Measurements from ENCODE around the gene CNTNAP2.

CNTNAP2 gene

GRCh38 chr7:146112755-146113154, 3.8 kb upstream of the CNTNAP2 start:
- no peak for TF ChIP-seq POLR2AphosphoS5 (IDR thresholded peaks at IDR 0.05; ENCODE audit: low read depth, low read length)
- no peak for TF ChIP-seq POU2F2 (IDR thresholded peaks at IDR 0.05; ENCODE audit: low read depth, low read length)
- TF ChIP-seq SPI1 (IDR thresholded peaks at IDR 0.05; ENCODE audit: low read depth, low read length) = no peak
- no peak for TF ChIP-seq TAF1 (IDR thresholded peaks at IDR 0.05; ENCODE audit: low read depth, low read length)
- no peak for TF ChIP-seq PAX5 (IDR thresholded peaks at IDR 0.05; ENCODE audit: insufficient read depth, low read length, severe bottlenecking)
- TF ChIP-seq POLR2A (IDR thresholded peaks at IDR 0.05; ENCODE audit: low read depth, low read length) = no peak
- no peak for DNase-seq (ENCODE audit: insufficient read length, low spot score)
- FAIRE-seq = no peak

GRCh38 chr7:146115548-146115850, 1.1 kb upstream of the CNTNAP2 start:
- TF ChIP-seq SPI1 (IDR thresholded peaks at IDR 0.05; ENCODE audit: low read depth, low read length) (no peak), POLR2A (IDR thresholded peaks at IDR 0.05; ENCODE audit: low read depth, low read length) (no peak), POU2F2 (IDR thresholded peaks at IDR 0.05; ENCODE audit: low read depth, low read length) (no peak)
- no peak for DNase-seq (ENCODE audit: insufficient read length, low spot score)
- FAIRE-seq = no peak

DNA sequence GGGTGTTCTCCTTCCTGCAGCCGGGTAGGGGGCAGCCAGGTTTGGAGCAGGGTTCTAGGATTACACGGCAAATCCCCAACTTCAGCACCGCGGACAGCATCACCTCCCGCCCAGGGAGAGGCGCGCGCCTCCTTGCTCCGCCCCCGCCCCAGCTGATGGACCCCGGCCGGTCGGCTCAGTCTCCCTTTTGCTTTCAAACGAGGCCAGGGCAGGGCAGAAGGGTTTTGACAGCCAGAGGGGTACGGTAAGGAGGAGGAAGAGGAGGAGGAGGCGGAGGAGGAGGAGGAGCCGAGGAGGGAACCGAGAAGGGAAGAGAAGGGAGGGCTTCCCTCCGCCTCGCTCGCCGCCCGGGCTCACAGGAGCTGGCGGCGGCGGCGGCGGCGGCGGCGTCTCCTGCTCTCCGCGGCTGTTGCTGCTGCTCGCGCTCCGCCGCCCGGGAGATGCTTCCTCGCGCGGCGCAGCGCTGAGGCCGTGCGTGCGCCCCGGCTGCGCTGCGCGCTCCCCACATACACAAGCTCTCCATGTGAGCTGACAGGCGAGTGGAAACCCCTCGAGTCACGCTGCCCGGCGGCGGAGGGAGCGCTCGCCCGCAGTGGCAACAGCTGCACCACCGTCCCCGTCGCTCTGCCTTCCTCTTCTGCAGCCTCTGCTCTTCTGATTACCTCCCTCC, 615 bp upstream of the CNTNAP2 start:
- FAIRE-seq (no peak), DNase-seq (ENCODE audit: insufficient read length, low spot score) (no peak)
- no peak for TF ChIP-seq POU2F2 (IDR thresholded peaks at IDR 0.05; ENCODE audit: low read depth, low read length)
- TF ChIP-seq SPI1 (IDR thresholded peaks at IDR 0.05; ENCODE audit: low read depth, low read length) = no peak
- no peak for TF ChIP-seq TAF1 (IDR thresholded peaks at IDR 0.05; ENCODE audit: low read depth, low read length)
- TF ChIP-seq PAX5 (IDR thresholded peaks at IDR 0.05; ENCODE audit: insufficient read depth, low read length, severe bottlenecking) = no peak
- TF ChIP-seq POLR2AphosphoS5 (IDR thresholded peaks at IDR 0.05; ENCODE audit: low read depth, low read length) = no peak
- no peak for TF ChIP-seq POLR2A (IDR thresholded peaks at IDR 0.05; ENCODE audit: low read depth, low read length)

- no peak for DNase-seq (ENCODE audit: insufficient read length, low spot score)
- TF ChIP-seq POLR2A (IDR thresholded peaks at IDR 0.05; ENCODE audit: low read depth, low read length) = no peak
- TF ChIP-seq TAF1 (IDR thresholded peaks at IDR 0.05; ENCODE audit: low read depth, low read length) = no peak
- TF ChIP-seq POU2F2 (IDR thresholded peaks at IDR 0.05; ENCODE audit: low read depth, low read length) = no peak
- no peak for TF ChIP-seq POLR2AphosphoS5 (IDR thresholded peaks at IDR 0.05; ENCODE audit: low read depth, low read length)
- TF ChIP-seq SPI1 (IDR thresholded peaks at IDR 0.05; ENCODE audit: low read depth, low read length) = no peak
- no peak for TF ChIP-seq PAX5 (IDR thresholded peaks at IDR 0.05; ENCODE audit: insufficient read depth, low read length, severe bottlenecking)
- no peak for FAIRE-seq
These were observed 975 bp downstream of the CNTNAP2 start for GRCh38 chr7:146117576-146117975.

DNA sequence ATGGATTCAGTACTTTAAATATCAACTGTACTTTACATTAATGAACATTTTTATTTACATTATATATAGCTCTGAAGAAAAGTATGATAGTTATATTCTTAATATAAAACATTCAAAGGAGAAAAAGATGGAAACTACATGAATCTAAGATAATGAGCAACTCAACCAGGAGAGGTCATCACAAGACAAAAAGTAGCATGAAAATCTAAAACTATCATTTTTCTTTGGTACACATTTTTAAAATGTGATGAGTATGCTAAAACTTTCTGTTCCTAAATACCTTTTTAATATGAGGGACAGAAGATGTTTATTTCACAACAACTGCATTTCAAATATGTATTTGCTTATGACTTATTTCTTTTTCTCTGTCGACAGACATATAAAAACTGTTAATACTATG, 2.4 kb downstream of the CNTNAP2 start:
- no peak for FAIRE-seq
- TF ChIP-seq POLR2AphosphoS5 (IDR thresholded peaks at IDR 0.05; ENCODE audit: low read depth, low read length) (no peak), PAX5 (IDR thresholded peaks at IDR 0.05; ENCODE audit: insufficient read depth, low read length, severe bottlenecking) (no peak), POU2F2 (IDR thresholded peaks at IDR 0.05; ENCODE audit: low read depth, low read length) (no peak), POLR2A (IDR thresholded peaks at IDR 0.05; ENCODE audit: low read depth, low read length) (no peak), TAF1 (IDR thresholded peaks at IDR 0.05; ENCODE audit: low read depth, low read length) (no peak), SPI1 (IDR thresholded peaks at IDR 0.05; ENCODE audit: low read depth, low read length) (no peak)
- no peak for DNase-seq (ENCODE audit: insufficient read length, low spot score)

DNA sequence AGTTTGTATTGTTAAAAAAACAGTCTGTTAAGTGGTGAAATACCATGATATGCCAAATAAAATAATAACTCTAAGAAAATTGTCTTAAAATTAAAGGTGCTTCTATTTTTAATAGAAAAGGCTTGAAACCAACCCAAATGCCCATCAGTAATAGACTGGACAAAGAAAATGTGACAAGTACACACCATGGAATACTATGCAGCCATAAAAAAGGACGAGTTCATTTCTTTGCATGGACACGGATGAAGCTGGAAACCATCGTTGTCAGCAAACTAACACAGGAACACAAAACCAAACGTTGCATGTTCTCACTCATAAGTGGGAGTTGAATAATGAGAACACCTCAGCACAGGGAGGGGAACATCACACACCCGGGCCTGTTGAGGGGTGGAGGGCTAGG, 7.1 kb downstream of the CNTNAP2 start:
- TF ChIP-seq PAX5 (IDR thresholded peaks at IDR 0.05; ENCODE audit: insufficient read depth, low read length, severe bottlenecking) (no peak), TAF1 (IDR thresholded peaks at IDR 0.05; ENCODE audit: low read depth, low read length) (no peak), SPI1 (IDR thresholded peaks at IDR 0.05; ENCODE audit: low read depth, low read length) (no peak), POU2F2 (IDR thresholded peaks at IDR 0.05; ENCODE audit: low read depth, low read length) (no peak)
- DNase-seq (ENCODE audit: insufficient read length, low spot score) = no peak
- FAIRE-seq = no peak

DNA sequence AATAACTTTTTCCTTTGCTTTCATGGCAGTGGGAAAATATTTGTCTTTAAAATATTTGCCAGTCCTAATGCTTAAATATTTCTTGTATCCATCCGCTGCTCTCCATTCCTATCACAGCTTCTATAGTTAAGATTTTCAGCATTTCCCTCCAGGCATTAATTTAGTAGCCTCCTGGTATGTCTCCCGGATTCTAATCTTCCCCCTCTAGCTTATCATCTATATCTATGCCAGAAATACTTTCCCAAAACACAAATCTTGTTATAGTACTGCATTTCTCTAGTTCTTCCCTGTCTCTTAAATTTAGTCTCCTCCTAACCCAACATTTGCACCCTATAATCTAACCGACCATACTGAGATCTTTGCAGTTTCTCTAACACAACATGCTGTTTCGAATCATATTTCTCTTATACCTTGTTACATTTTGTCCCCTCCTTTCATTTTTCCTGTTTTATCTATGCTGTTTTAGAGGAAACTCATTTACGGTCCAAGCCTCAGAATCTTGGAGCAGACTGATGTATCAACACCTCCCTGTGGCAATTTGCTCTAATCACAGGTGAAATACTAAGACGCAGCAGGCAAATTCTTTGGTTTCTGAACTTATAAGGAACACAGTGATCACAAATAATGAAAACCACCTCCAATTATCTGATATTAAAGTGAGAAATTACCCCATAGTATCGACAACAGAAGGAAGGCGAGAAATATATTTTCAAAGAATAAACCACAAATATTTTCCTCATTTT, 10.3 kb downstream of the CNTNAP2 start:
- DNase-seq (ENCODE audit: insufficient read length, low spot score) (no peak), FAIRE-seq (no peak)
- no peak for TF ChIP-seq POU2F2 (IDR thresholded peaks at IDR 0.05; ENCODE audit: low read depth, low read length)
- no peak for TF ChIP-seq POLR2AphosphoS5 (IDR thresholded peaks at IDR 0.05; ENCODE audit: low read depth, low read length)

GRCh38 chr7:146129296-146129695, 12.7 kb downstream of the CNTNAP2 start:
- DNase-seq (ENCODE audit: insufficient read length, low spot score) (no peak), FAIRE-seq (no peak)
- TF ChIP-seq PAX5 (IDR thresholded peaks at IDR 0.05; ENCODE audit: insufficient read depth, low read length, severe bottlenecking) (no peak), POU2F2 (IDR thresholded peaks at IDR 0.05; ENCODE audit: low read depth, low read length) (no peak), POLR2A (IDR thresholded peaks at IDR 0.05; ENCODE audit: low read depth, low read length) (no peak), POLR2AphosphoS5 (IDR thresholded peaks at IDR 0.05; ENCODE audit: low read depth, low read length) (no peak), TAF1 (IDR thresholded peaks at IDR 0.05; ENCODE audit: low read depth, low read length) (no peak), SPI1 (IDR thresholded peaks at IDR 0.05; ENCODE audit: low read depth, low read length) (no peak)

DNA sequence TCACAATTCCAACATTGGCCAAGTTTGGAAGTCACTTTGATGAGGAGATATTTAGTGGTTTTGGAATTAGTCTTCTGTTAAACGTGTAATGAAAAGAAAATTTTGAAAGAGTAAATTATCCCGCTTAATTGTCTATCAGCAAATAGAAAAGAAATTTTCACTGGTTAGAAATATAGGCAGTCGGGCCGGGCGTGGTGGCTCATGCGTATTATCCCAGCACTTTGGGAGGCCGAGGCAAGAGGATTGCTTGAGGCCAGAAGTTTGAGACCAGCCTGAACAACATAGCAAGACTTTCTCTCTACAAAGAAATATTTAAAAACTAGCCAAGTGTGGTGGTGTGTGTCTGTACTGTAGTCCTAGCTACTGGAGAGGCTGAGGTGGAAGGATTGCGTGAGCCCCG, 13.4 kb downstream of the CNTNAP2 start:
- TF ChIP-seq PAX5 (IDR thresholded peaks at IDR 0.05; ENCODE audit: insufficient read depth, low read length, severe bottlenecking) = no peak
- TF ChIP-seq SPI1 (IDR thresholded peaks at IDR 0.05; ENCODE audit: low read depth, low read length) = no peak
- no peak for TF ChIP-seq POLR2AphosphoS5 (IDR thresholded peaks at IDR 0.05; ENCODE audit: low read depth, low read length)
- TF ChIP-seq POU2F2 (IDR thresholded peaks at IDR 0.05; ENCODE audit: low read depth, low read length) = no peak
- no peak for TF ChIP-seq POLR2A (IDR thresholded peaks at IDR 0.05; ENCODE audit: low read depth, low read length)
- no peak for TF ChIP-seq TAF1 (IDR thresholded peaks at IDR 0.05; ENCODE audit: low read depth, low read length)
- FAIRE-seq = no peak
- DNase-seq (ENCODE audit: insufficient read length, low spot score) = no peak

- TF ChIP-seq TAF1 (IDR thresholded peaks at IDR 0.05; ENCODE audit: low read depth, low read length) (no peak), SPI1 (IDR thresholded peaks at IDR 0.05; ENCODE audit: low read depth, low read length) (no peak), POU2F2 (IDR thresholded peaks at IDR 0.05; ENCODE audit: low read depth, low read length) (no peak), PAX5 (IDR thresholded peaks at IDR 0.05; ENCODE audit: insufficient read depth, low read length, severe bottlenecking) (no peak), POLR2AphosphoS5 (IDR thresholded peaks at IDR 0.05; ENCODE audit: low read depth, low read length) (no peak)
- DNase-seq (ENCODE audit: insufficient read length, low spot score) (no peak), FAIRE-seq (no peak)
These were observed 15.1 kb downstream of the CNTNAP2 start for GRCh38 chr7:146131701-146132100.
